H1 (cell line): ENCODE measurements around the gene TTLL5. TPM values are rescaled to one million over a fixed set of nuclear protein-coding genes. Genes with fewer than 3 reads are reported as not detected.

Experiments
- CTCF ChIA-PET: fragments of 300-600 bp; sonication (Branson Sonifier 250); formaldehyde crosslinking; loops from one replicate; lab custom pipeline; 2021; ENCODE audit not compliant: partially characterized antibody; lab: Charles Lee
- POLR2A ChIA-PET: fragments of 300-600 bp; sonication (Branson Sonifier 250); formaldehyde crosslinking; loops from one replicate; lab custom pipeline; 2021; ENCODE audit warnings: inconsistent platforms; ENCODE audit not compliant: partially characterized antibody; lab: Charles Lee
- DNase-seq, 2 experiments: peaks; one replicate each; pipeline versions ENCODE4 v3.0.0 to v3.0.0-alpha.2; 2010 to 2022; ENCODE audit warnings: low spot score in 2 of 2, low read depth in 1 of 2, mixed read lengths in 1 of 2
- FAIRE-seq: peaks from 2 replicates; lab custom pipeline; 2011; peaks lifted over from hg19 to GRCh38; lab: Jason Lieb, UNC
- H2AFZ ChIP-seq: 2 replicates; pipeline ENCODE4 v1.8.1; 2012; ENCODE audit warnings: low read length, inconsistent platforms
- H2AK5ac ChIP-seq: 2 replicates; pipeline ENCODE4 v1.6.1; 2013; ENCODE audit warnings: low read depth, low read length
- H2BK120ac ChIP-seq: replicated peaks from 2 replicates; pipeline ENCODE3; 2013; ENCODE audit warnings: low read depth, low read length, inconsistent platforms
- H2BK12ac ChIP-seq: 2 replicates; pipeline ENCODE4 v1.6.1; 2013; ENCODE audit warnings: low read depth, low read length
- H2BK15ac ChIP-seq: 2 replicates; pipeline ENCODE4 v1.6.1; 2013; ENCODE audit warnings: low read length
- H2BK20ac ChIP-seq: 2 replicates; pipeline ENCODE4 v1.6.1; 2013; ENCODE audit warnings: low read length
- H2BK5ac ChIP-seq: 2 replicates; pipeline ENCODE4 v1.6.1; 2013; ENCODE audit warnings: low read depth, low read length
- H3K14ac ChIP-seq: 2 replicates; pipeline ENCODE4 v1.6.1; 2013; ENCODE audit warnings: inconsistent platforms; ENCODE audit not compliant: insufficient read length
- H3K18ac ChIP-seq: 2 replicates; pipeline ENCODE4 v1.6.1; 2013; ENCODE audit warnings: low read length; ENCODE audit errors: extremely low read depth
- H3K23ac ChIP-seq: 2 replicates; pipeline ENCODE4 v1.6.1; 2013; ENCODE audit warnings: inconsistent platforms; ENCODE audit not compliant: insufficient read length
- H3K23me2 ChIP-seq: 2 replicates; pipeline ENCODE4 v1.6.1; 2013; ENCODE audit warnings: low read depth, low read length
- H3K27ac ChIP-seq: 2 replicates; pipeline ENCODE4 v1.6.1; 2011; ENCODE audit warnings: low read depth, low read length, inconsistent platforms
- H3K27me3 ChIP-seq, 4 experiments: replicated peaks in 1 of 4; 1 replicate in 1 of 4; 2 replicates in 3 of 4; pipeline versions ENCODE4 v1.6.1 to v1.8.1; 2011 to 2013; ENCODE audit warnings: low read length in 3 of 4, mild to moderate bottlenecking in 3 of 4, inconsistent platforms in 2 of 4, mixed read lengths in 2 of 4, moderate library complexity in 1 of 4; ENCODE audit not compliant: control insufficient read depth in 3 of 4, insufficient read depth in 3 of 4; ENCODE audit errors: extremely low read depth in 1 of 4
- H3K36me3 ChIP-seq, 4 experiments: 2 replicates each; pipeline versions ENCODE4 v1.6.1 to v1.8.1; 2011 to 2013; ENCODE audit warnings: mild to moderate bottlenecking in 4 of 4, low read length in 3 of 4, moderate library complexity in 2 of 4, control low read depth in 1 of 4, inconsistent platforms in 1 of 4; ENCODE audit not compliant: insufficient read depth in 4 of 4, control insufficient read depth in 2 of 4
- H3K4ac ChIP-seq: replicated peaks from 2 replicates; pipeline ENCODE3; 2013; ENCODE audit warnings: low read length, low read depth, mixed read lengths, inconsistent platforms; ENCODE audit not compliant: insufficient read length
- H3K4me1 ChIP-seq, 4 experiments: replicated peaks in 1 of 4; 1 replicate in 1 of 4; 2 replicates in 3 of 4; pipeline versions ENCODE4 v1.6.1 to v1.8.1; 2011 to 2013; ENCODE audit warnings: low read length in 3 of 4, inconsistent platforms in 2 of 4, mixed read lengths in 1 of 4; ENCODE audit not compliant: insufficient read depth in 4 of 4, control insufficient read depth in 3 of 4
- H3K4me2 ChIP-seq, 2 experiments: 2 replicates each; pipeline versions ENCODE4 v1.6.1 to v1.8.1; 2011 to 2013; ENCODE audit warnings: low read depth in 2 of 2, low read length in 2 of 2, control low read depth in 1 of 2, inconsistent platforms in 1 of 2, mild to moderate bottlenecking in 1 of 2; ENCODE audit not compliant: insufficient read depth in 1 of 2
- H3K4me3 ChIP-seq, 4 experiments: fragments of 200-600, 300-600 bp in 1 of 4; sonication (generic), shearing (Covaris generic), sonication (Bioruptor Twin) in 1 of 4; 2 replicates each; pipeline versions ENCODE4 v1.5.1 to v1.8.1; 2011 to 2016; ENCODE audit warnings: low read length in 4 of 4, low read depth in 3 of 4, control low read depth in 2 of 4, inconsistent platforms in 2 of 4, mild to moderate bottlenecking in 2 of 4, mixed read lengths in 1 of 4, moderate library complexity in 1 of 4; ENCODE audit not compliant: insufficient read depth in 2 of 4; ENCODE audit errors: extremely low read depth in 1 of 4
- H3K56ac ChIP-seq: replicated peaks from 2 replicates; pipeline ENCODE3; 2013; ENCODE audit warnings: low read depth, mild to moderate bottlenecking, mixed read lengths, low read length, inconsistent platforms; ENCODE audit not compliant: insufficient read length
- H3K79me1 ChIP-seq: 2 replicates; pipeline ENCODE4 v1.6.1; 2013; ENCODE audit warnings: low read depth, low read length, control low read depth
- H3K79me2 ChIP-seq, 2 experiments: 2 replicates each; pipeline versions ENCODE4 v1.6.1 to v1.8.1; 2012 to 2013; ENCODE audit warnings: low read length in 2 of 2, mild to moderate bottlenecking in 2 of 2, inconsistent platforms in 1 of 2; ENCODE audit not compliant: insufficient read depth in 2 of 2, control insufficient read depth in 1 of 2
- H3K9ac ChIP-seq, 4 experiments: replicated peaks in 1 of 4; 1 replicate in 1 of 4; 2 replicates in 3 of 4; pipeline versions ENCODE4 v1.6.1 to v1.8.1; 2011 to 2013; ENCODE audit warnings: low read depth in 3 of 4, low read length in 3 of 4, control low read depth in 2 of 4, mild to moderate bottlenecking in 2 of 4, moderate library complexity in 2 of 4, inconsistent platforms in 1 of 4; ENCODE audit errors: extremely low read depth in 1 of 4
- H3K9me3 ChIP-seq, 2 experiments: 2 replicates each; pipeline versions ENCODE4 v1.6.1 to v1.8.1; 2012 to 2013; ENCODE audit warnings: mild to moderate bottlenecking in 2 of 2, moderate library complexity in 2 of 2, control low read depth in 1 of 2, inconsistent platforms in 1 of 2, low read depth in 1 of 2, low read length in 1 of 2, mixed read lengths in 1 of 2; ENCODE audit not compliant: insufficient read depth in 2 of 2
- H4K20me1 ChIP-seq, 2 experiments: replicated peaks in 1 of 2; 2 replicates each; pipeline versions ENCODE3 to v1.8.1; 2011 to 2013; ENCODE audit warnings: inconsistent platforms in 2 of 2, low read length in 2 of 2, mild to moderate bottlenecking in 1 of 2; ENCODE audit not compliant: insufficient read depth in 2 of 2, control insufficient read depth in 1 of 2
- H4K5ac ChIP-seq: 2 replicates; pipeline ENCODE4 v1.6.1; 2013; ENCODE audit warnings: low read length, low read depth, mixed read lengths, inconsistent platforms; ENCODE audit not compliant: insufficient read length
- H4K8ac ChIP-seq: 2 replicates; pipeline ENCODE4 v1.8.0; 2013; ENCODE audit warnings: mild to moderate bottlenecking, moderate library complexity, low read length, inconsistent platforms; ENCODE audit not compliant: insufficient read depth; ENCODE audit errors: extremely low read depth
- H4K91ac ChIP-seq: replicated peaks from 2 replicates; pipeline ENCODE3; 2013; ENCODE audit warnings: low read length, mixed read lengths, inconsistent platforms; ENCODE audit not compliant: insufficient read length
- CEBPB ChIP-seq: IDR thresholded peaks from 2 replicates; pipeline ENCODE4 v1.6.1; 2012; ENCODE audit warnings: low read depth, low read length
- CREB1 ChIP-seq: IDR thresholded peaks from 2 replicates; pipeline ENCODE4 v1.6.1; 2012; ENCODE audit warnings: inconsistent platforms
- RAD21 ChIP-seq, 2 experiments: IDR thresholded peaks in 1 of 2; conservative IDR thresholded peaks in 1 of 2; 2 replicates each; pipeline ENCODE4 v1.6.1; 2011; ENCODE audit warnings: low read depth in 2 of 2, low read length in 2 of 2, improper control_type of control experiment in 1 of 2, inconsistent platforms in 1 of 2, mild to moderate bottlenecking in 1 of 2, moderate library complexity in 1 of 2
- TAF1 ChIP-seq: IDR thresholded peaks from 2 replicates; pipeline ENCODE4 v1.6.1; 2011; ENCODE audit warnings: mild to moderate bottlenecking, low read depth, low read length
- WGBS, 2 experiments: shearing (Covaris generic) in 1 of 2; methylation state at CpG; one replicate each; pipeline versions ENCODE4 v1.1.6 to v1.1.7; 2013 to 2015; ENCODE audit warnings: low lambda C conversion rate in 2 of 2, mixed read lengths in 2 of 2, inconsistent platforms in 1 of 2, low coverage in 1 of 2, missing lambda C conversion rate in 1 of 2; ENCODE audit not compliant: insufficient replicate concordance in 2 of 2, insufficient coverage in 1 of 2, insufficient read length in 1 of 2; ENCODE audit errors: extremely low coverage in 1 of 2, missing lambda C conversion rate in 1 of 2; 5-methylcytosine and 5-hydroxymethylcytosine counted together
- polyA plus RNA-seq, 7 experiments: library from polyadenylated mRNA; depleted of rRNA in 3 of 7; stranded (reverse) in 5 of 7; unstranded in 2 of 7; fragments of >200 nt in 5 of 7; fragments of 200-250 nt in 2 of 7; gene quantifications; 1 replicate in 5 of 7; 2 replicates in 1 of 7; 4 replicates in 1 of 7; pipeline versions ENCODE4 v1.2.1 to v1.2.3, GENCODE V29; 2011 to 2013; ENCODE audit warnings: missing spikeins in 2 of 7, mixed read lengths in 2 of 7
- total RNA-seq: library from RNA; stranded (reverse); fragmentation: NEBNext Ultra II Directional; extraction: Animal tissue kit (Norgen Biotek cat#: 25700); gene quantifications from 2 replicates; pipeline ENCODE4 v1.2.1, GENCODE V29; 2021

The TTLL5 gene
- total and polyA plus RNA-seq, 2 of the 8 experiments (the other 6 are each of a cell fraction or from before 2014, with no cell fraction given), result 16.1 to 45.9 TPM

DNA sequence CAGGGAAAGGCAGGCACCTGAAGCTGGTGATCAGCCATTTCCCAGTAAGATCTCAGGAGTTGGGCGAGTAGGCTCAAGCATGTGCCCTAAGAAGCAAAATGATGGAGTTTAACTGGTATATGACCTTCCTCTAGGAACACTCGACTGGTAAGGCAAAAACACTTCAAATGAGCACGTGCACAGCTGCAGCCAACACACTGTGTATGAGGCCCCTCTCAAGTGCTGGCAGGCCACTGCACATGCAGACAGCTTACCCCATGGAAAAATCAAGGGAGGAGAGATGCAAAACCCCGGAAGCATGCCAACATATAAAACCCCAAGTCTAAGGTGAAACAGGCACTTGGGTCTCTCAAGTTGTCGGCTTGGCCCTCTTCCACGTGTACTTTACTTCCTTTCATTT is 39.2 kb downstream of the TTLL5 start:
- Histone ChIP-seq H3K36me3 (peaks cover 0 to 29% (median 9%) of the 10 kb centered on the region in 4 experiments; a peak in 5 of 8 replicates), H4K20me1 (peaks cover 0 to 2% of the 10 kb centered on the region in 2 experiments), H4K5ac (no peak overlapping the region), H3K23me2 (no peaks in the 10 kb centered on the region), H3K27ac (no peak overlapping the region), H3K4ac (no peak overlapping the region), H3K27me3 (no peaks in the 10 kb centered on the region), H3K9ac (no peak overlapping the region), H2BK120ac (no peak overlapping the region), H2AFZ (no peak overlapping the region), H3K4me1 (no peaks in the 10 kb centered on the region), H2BK20ac (no peak overlapping the region), H3K4me3 (no peak overlapping the region), H3K18ac (no peak overlapping the region), H3K79me1 (no peaks in the 10 kb centered on the region), H3K56ac (no peak overlapping the region), H3K14ac (no peak overlapping the region), H2BK12ac (no peak overlapping the region), H2AK5ac (no peak overlapping the region), H4K8ac (no peak overlapping the region), H2BK15ac (no peak overlapping the region), H3K23ac (no peak overlapping the region), H3K79me2 (no peaks in the 10 kb centered on the region), H4K91ac (no peak overlapping the region), H3K4me2 (no peak overlapping the region), H2BK5ac (no peak overlapping the region), H3K9me3 (no peaks in the 10 kb centered on the region)
- ChIA-PET CTCF (no interaction called here), POLR2A (no interaction called here)
- TF ChIP-seq TAF1, result no peak
- no peak for TF ChIP-seq CREB1
- TF ChIP-seq CEBPB, result no peak
- no peak for TF ChIP-seq RAD21 (IDR thresholded peaks at IDR 0.05 in 1 of 2, conservative IDR thresholded peaks at IDR 0.05 in 1 of 2; ENCODE audit: low read depth in 2 of 2, low read length in 2 of 2)
- no peak for FAIRE-seq
- WGBS, 2 experiments, result 90% methylated on average over 6 of the region's 6 CpGs; no CpG with 5 or more reads in 1 of the 2 experiments
- no peak for DNase-seq
